Measurements from ENCODE around the gene BMP7. TPM values are rescaled to one million over a fixed set of nuclear protein-coding genes. Genes with fewer than 3 reads are reported as not detected.
A peak's percentile ranks its signal among the peaks of the same experiment; 100 is the strongest.

BMP7 gene
- total and polyA plus RNA-seq, 12 donors: 0.72 to 19.2 (median 4.1) TPM

- H3K27ac ChIP-seq: peak overlapping the region in 9 of 10 donors; percentile 51 to 82 (median 65)
These were observed 98.3 kb downstream of the BMP7 start for GRCh38 chr20:57167971-57168701.

GRCh38 chr20:57167292-57167655 lies 99.2 kb downstream of the BMP7 start:
- H3K36me3 ChIP-seq: no peaks in the 10 kb centered on the region
- no peaks in the 10 kb centered on the region for H3K27me3 ChIP-seq
- 75% methylated on average over 8 of the region's 8 CpGs for WGBS, 2 donors
- TF ChIP-seq, protein P1, sequence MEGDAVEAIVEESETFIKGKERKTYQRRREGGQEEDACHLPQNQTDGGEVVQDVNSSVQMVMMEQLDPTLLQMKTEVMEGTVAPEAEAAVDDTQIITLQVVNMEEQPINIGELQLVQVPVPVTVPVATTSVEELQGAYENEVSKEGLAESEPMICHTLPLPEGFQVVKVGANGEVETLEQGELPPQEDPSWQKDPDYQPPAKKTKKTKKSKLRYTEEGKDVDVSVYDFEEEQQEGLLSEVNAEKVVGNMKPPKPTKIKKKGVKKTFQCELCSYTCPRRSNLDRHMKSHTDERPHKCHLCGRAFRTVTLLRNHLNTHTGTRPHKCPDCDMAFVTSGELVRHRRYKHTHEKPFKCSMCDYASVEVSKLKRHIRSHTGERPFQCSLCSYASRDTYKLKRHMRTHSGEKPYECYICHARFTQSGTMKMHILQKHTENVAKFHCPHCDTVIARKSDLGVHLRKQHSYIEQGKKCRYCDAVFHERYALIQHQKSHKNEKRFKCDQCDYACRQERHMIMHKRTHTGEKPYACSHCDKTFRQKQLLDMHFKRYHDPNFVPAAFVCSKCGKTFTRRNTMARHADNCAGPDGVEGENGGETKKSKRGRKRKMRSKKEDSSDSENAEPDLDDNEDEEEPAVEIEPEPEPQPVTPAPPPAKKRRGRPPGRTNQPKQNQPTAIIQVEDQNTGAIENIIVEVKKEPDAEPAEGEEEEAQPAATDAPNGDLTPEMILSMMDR (IDR thresholded peaks at IDR 0.05): no peak
- peak overlapping the region in 8 of 10 donors; percentile 51 to 82 (median 68) for H3K27ac ChIP-seq
- DNase-seq (no peak), ATAC-seq (peak in 2 of 8 donors; percentile 4 to 13)
- no peak overlapping the region for H3K4me3 ChIP-seq
- peaks cover 0 to 13% (median 0%) of the 10 kb centered on the region in 11 donors for H3K9me3 ChIP-seq
- H3K4me1 ChIP-seq: peaks cover 0 to 12% (median 0%) of the 10 kb centered on the region in 9 donors
- intact Hi-C loops (cut with DNase I): loop anchor here in 1 of 10 donors (10.0 kb wide), 1 partner anchor 72 kb away; no protein-coding TSS in a partner anchor

More at GRCh38 chr20:57167971-57168701, 98.3 kb downstream of the BMP7 start:
- TF ChIP-seq, protein P1 (IDR thresholded peaks at IDR 0.05): no peak
- Histone ChIP-seq H3K27me3 (no peaks in the 10 kb centered on the region), H3K36me3 (no peaks in the 10 kb centered on the region), H3K4me3 (no peak overlapping the region), H3K9me3 (peaks cover 0 to 10% (median 0%) of the 10 kb centered on the region in 11 donors), H3K4me1 (peaks cover 0 to 12% (median 0%) of the 10 kb centered on the region in 9 donors)
- intact Hi-C loops (cut with DNase I): loop anchor here in 1 of 10 donors (10.0 kb wide), 1 partner anchor 73 kb away; no protein-coding TSS in a partner anchor
- peak; percentile 67 to 91 (median 81) for ATAC-seq
- whole genome bisulfite sequencing, 2 donors: 36 to 43% methylated on average over 26 of the region's 26 CpGs
- DNase-seq: peak; percentile 36 to 42

GRCh38 chr20:57166568-57167291 lies 99.7 kb downstream of the BMP7 start:
- 81 to 86% methylated on average over 18 of the region's 18 CpGs for WGBS, 2 donors
- intact Hi-C loops (cut with DNase I): loop anchor here in 1 of 10 donors (10.0 kb wide), 1 partner anchor 72 kb away; no protein-coding TSS in a partner anchor
- Histone ChIP-seq H3K4me3 (no peak overlapping the region), H3K4me1 (peaks cover 0 to 12% (median 0%) of the 10 kb centered on the region in 9 donors), H3K27me3 (no peaks in the 10 kb centered on the region), H3K27ac (peak overlapping the region in 4 of 10 donors; percentile 64 to 82 (median 77)), H3K9me3 (peaks cover 0 to 13% (median 0%) of the 10 kb centered on the region in 11 donors), H3K36me3 (no peaks in the 10 kb centered on the region)
- TF ChIP-seq, protein P1 (IDR thresholded peaks at IDR 0.05): no peak
- DNase-seq (no peak), ATAC-seq (no peak)

DNA sequence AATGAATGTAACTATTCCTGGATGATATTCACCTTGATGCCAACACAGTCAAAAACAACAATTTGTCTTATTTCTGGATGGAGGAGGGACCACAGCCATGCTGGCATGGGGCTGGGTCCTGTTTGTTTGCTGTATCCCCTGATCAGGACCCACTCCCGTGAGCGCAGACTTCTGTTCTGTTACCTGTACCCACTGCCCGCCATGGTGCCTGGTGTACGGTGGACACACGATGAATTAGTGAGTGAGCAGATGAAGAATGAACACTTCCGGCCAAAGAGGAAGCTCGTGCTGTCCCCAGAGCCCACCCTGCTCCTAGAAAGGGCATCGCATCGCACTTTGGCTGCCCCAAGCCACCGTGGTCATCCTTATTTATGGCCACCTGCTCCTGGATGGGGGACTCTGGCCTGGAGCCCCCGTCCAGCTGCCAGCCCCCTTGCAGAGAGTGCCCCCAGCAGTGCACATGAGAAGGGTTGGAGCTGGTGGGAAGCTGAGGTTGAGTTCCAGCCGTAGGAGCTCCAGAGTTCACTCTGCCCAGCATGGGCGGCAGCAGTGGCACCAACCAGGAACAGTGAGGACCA lies 100.9 kb downstream of the BMP7 start:
- TF ChIP-seq, protein P1 (IDR thresholded peaks at IDR 0.05): no peak
- DNase-seq: no peak
- H3K4me1 ChIP-seq: peaks cover 0 to 12% (median 0%) of the 10 kb centered on the region in 9 donors
- intact Hi-C loops (cut with DNase I): loop anchor here in 1 of 10 donors (10.0 kb wide), 1 partner anchor 71 kb away; no protein-coding TSS in a partner anchor
- H3K36me3 ChIP-seq: no peaks in the 10 kb centered on the region
- H3K9me3 ChIP-seq: peaks cover 0 to 13% (median 0%) of the 10 kb centered on the region in 11 donors
- WGBS, 2 donors: 91 to 92% methylated on average over 13 of the region's 13 CpGs
- H3K27ac ChIP-seq: no peak overlapping the region
- H3K4me3 ChIP-seq: no peak overlapping the region
- no peaks in the 10 kb centered on the region for H3K27me3 ChIP-seq
- no peak for ATAC-seq
